Thoracic aorta (tissue), 2 donors: Measurements from ENCODE around the gene ORMDL3. TPM values are rescaled to one million over a fixed set of nuclear protein-coding genes. Genes with fewer than 3 reads are reported as not detected.

Source experiments
- ATAC-seq: fragments of 150-250 bp; one replicate; pipeline ENCODE4 v1.8.0; 2017; ENCODE audit warnings: low read depth; ENCODE audit not compliant: insufficient number of reproducible peaks, low FRiP score
- DNase-seq: peaks from one replicate; pipeline ENCODE4 v3.0.0-alpha.2; 2020; ENCODE audit warnings: low spot score
- H3K27ac ChIP-seq, 2 donors: fragments of 200-600 bp; sonication (generic); 1 replicate in 1 of 2; 2 replicates in 1 of 2; pipeline ENCODE4 v1.5.1; 2016; ENCODE audit warnings: mild to moderate bottlenecking in 2 of 2, moderate library complexity in 2 of 2
- H3K27me3 ChIP-seq: fragments of 200-600 bp; sonication (generic); replicated peaks from 2 replicates; pipeline ENCODE4 v1.6.0; 2016; ENCODE audit warnings: mild to moderate bottlenecking; ENCODE audit not compliant: insufficient read depth
- H3K36me3 ChIP-seq: fragments of 200-600 bp; sonication (generic); one replicate; pipeline ENCODE4 v1.5.1; 2016
- H3K4me1 ChIP-seq, 2 donors: fragments of 200-600 bp; sonication (generic); 1 replicate in 1 of 2; 2 replicates in 1 of 2; pipeline versions ENCODE4 v1.5.1 to v1.6.0; 2016; ENCODE audit warnings: low read depth in 2 of 2, mild to moderate bottlenecking in 1 of 2; ENCODE audit not compliant: control insufficient read depth in 1 of 2
- H3K4me3 ChIP-seq: fragments of 200-600 bp; sonication (generic); 2 replicates; pipeline ENCODE4 v1.5.1; 2016; ENCODE audit warnings: mild to moderate bottlenecking
- H3K9me3 ChIP-seq: fragments of 200-600 bp; sonication (generic); 2 replicates; pipeline ENCODE4 v1.5.1; 2016
- CTCF ChIP-seq: fragments of 200-600 bp; sonication (generic); IDR thresholded peaks from one replicate; pipeline ENCODE4 v1.5.1; 2019; ENCODE audit warnings: antibody characterized with exemption
- total RNA-seq, 2 donors: library from RNA; depleted of rRNA; stranded (reverse); fragments of >200 nt; gene quantifications; one replicate each; pipeline versions ENCODE4 v1.1.0 to v1.2.3, GENCODE V29; 2016

The ORMDL3 gene
- total RNA-seq, 2 donors from 2014 or later = 43.3 to 64.0 TPM

DNA sequence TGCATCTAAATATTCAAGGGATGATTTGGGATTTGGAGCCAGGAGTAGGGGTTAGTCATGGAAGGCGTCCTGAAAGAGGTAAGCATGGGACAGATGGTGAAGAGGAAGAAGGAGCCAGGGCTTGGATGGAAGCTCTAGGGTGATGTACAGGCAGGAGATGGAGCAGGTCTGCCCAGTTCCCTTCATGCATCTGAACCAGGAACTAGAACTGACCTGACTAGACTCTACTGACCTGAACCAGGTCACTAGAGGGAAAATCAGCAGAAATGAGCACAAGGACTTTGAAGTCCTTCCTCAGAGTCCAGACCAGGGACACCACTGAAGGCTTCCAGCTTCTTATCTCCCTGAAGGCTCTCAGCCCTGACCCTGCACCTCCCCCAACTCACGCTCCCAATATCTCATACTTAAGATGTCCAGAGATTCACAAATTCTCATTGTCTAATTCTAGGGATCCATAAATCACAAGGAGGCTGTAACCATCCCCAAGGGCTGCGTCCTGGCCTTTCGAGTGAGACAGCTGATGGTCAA is 43.7 kb upstream of the ORMDL3 start:
- DNase-seq (no peak), ATAC-seq (no peak)
- Histone ChIP-seq H3K27me3 (no peaks in the 10 kb centered on the region), H3K9me3 (no peaks in the 10 kb centered on the region), H3K27ac (no peak overlapping the region), H3K36me3 (no peaks in the 10 kb centered on the region), H3K4me1 (no peaks in the 10 kb centered on the region), H3K4me3 (no peak overlapping the region)
- TF ChIP-seq CTCF = no peak

DNA sequence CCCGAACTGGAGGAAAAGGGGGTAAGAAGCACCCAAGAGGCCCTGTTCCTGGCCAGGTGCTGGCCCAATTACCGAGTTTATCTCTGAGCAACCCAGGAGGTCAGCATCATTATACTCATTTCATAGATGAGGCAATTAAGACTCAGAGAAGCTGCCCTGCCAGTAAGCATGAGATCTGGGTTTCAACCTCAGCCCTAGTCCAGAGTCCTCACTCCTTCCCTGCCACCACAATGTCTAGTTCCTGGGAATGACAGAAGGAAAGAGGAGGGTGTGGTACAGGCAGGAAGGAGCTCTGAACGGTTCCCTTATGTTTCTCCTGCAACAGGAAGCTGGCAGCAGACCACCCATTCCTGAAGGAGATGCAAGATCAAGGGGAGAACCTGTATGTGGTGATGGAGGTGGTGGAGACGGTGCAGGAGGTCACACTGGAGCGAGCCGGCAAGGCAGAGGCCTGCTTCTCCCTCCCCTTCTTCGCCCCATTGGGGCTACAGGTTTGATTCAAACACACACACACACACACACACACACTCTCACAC is 42.8 kb upstream of the ORMDL3 start:
- DNase-seq (no peak), ATAC-seq (no peak)
- H3K36me3 ChIP-seq = no peaks in the 10 kb centered on the region
- no peaks in the 10 kb centered on the region for H3K27me3 ChIP-seq
- no peaks in the 10 kb centered on the region for H3K9me3 ChIP-seq
- H3K4me3 ChIP-seq = no peak overlapping the region
- no peak for TF ChIP-seq CTCF
- H3K27ac ChIP-seq = no peak overlapping the region
- no peaks in the 10 kb centered on the region for H3K4me1 ChIP-seq

GRCh38 chr17:39969375-39969774 is 42.0 kb upstream of the ORMDL3 start:
- no peaks in the 10 kb centered on the region for H3K9me3 ChIP-seq
- no peak for DNase-seq
- H3K27me3 ChIP-seq = no peaks in the 10 kb centered on the region

GRCh38 chr17:39968761-39969160 is 41.4 kb upstream of the ORMDL3 start:
- H3K9me3 ChIP-seq = no peaks in the 10 kb centered on the region
- ATAC-seq (no peak), DNase-seq (no peak)
- H3K27ac ChIP-seq = no peak overlapping the region
- H3K36me3 ChIP-seq = no peaks in the 10 kb centered on the region
- H3K4me3 ChIP-seq = no peak overlapping the region
- H3K4me1 ChIP-seq = no peaks in the 10 kb centered on the region
- H3K27me3 ChIP-seq = no peaks in the 10 kb centered on the region
- no peak for TF ChIP-seq CTCF

More at GRCh38 chr17:39969375-39969774, 42.0 kb upstream of the ORMDL3 start:
- no peaks in the 10 kb centered on the region for H3K4me1 ChIP-seq
- no peaks in the 10 kb centered on the region for H3K36me3 ChIP-seq
- ATAC-seq = no peak
- H3K4me3 ChIP-seq = no peak overlapping the region
- H3K27ac ChIP-seq = no peak overlapping the region
- no peak for TF ChIP-seq CTCF

DNA sequence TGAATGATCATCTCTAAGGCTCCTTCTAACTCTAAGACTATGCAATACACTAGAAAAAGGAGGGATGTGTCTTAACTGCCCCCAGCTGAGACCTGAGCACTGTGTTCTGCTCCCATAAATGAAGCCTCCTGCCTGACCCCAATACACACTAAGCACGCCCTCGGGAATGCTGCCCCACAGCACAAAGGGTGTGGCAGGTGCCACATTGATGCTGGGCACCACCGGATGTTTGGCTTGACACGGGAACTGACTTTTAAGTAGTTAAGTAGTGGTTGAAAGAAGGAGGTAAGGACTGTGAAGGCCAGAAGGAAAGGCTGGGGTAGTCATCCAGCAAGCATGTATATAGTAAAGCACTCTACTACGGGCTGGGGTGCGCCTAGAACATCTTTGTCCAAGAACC is 39.4 kb upstream of the ORMDL3 start:
- Histone ChIP-seq H3K4me3 (no peak overlapping the region), H3K4me1 (no peaks in the 10 kb centered on the region), H3K27ac (no peak overlapping the region), H3K9me3 (no peaks in the 10 kb centered on the region), H3K27me3 (no peaks in the 10 kb centered on the region), H3K36me3 (no peaks in the 10 kb centered on the region)
- DNase-seq (no peak), ATAC-seq (no peak)
- no peak for TF ChIP-seq CTCF
